COR-L47 (cell line): ENCODE measurements around the gene IREB2.
"Not testable (repeated sequence)": the region's sequence is repeated elsewhere in the genome, so short reads cannot be mapped to it uniquely, and the experiment has no call there.

ENCODE experiments used
- DNase-seq: peaks from one replicate; lab custom pipeline; 2025; lab: John Stamatoyannopoulos, UW

IREB2 gene

GRCh38 chr15:78479650-78480049 is 41.6 kb downstream of the IREB2 start:
- DNase-seq, result no peak

GRCh38 chr15:78481917-78482316 is 43.9 kb downstream of the IREB2 start:
- DNase-seq, result no peak

DNA sequence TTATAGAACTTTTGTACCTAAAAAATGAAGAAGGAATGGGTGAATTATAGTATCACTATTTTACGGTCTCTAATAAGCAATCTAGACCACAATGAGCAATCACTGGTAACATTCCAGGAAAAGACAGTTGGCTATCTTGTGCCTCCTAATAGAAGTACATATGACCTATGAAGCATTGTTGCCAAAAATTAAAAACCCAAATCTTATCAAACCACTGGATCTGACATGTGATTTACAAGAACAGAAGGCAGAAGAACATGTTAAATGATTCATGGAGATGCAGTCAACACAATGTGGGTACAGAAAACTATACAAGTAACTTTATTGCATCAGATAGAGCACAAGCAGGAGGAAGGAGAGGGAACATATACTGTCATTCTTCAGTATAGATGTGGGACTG is 54.9 kb downstream of the IREB2 start:
- DNase-seq, result no peak

- no peak for DNase-seq
These were observed 63.8 kb downstream of the IREB2 start for GRCh38 chr15:78501857-78502256.

DNA sequence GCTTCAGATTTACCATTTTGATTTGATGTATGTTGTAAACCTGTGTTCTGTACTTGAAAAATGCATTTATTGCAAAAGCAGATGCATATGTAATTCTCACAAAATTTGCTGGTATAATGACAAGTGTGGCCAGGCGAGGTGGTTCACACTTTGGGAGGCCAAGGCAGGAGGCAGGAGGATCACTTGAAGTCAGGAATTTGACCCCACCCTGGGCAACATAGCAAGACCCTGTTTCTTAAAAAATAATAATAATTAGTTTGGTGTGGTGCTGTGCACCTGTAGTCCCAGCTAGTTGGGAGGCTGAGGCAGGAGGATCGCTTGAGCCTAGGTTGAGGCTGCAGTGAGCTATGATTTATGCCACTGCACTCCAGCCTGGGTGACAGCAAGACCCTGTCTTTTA is 64.6 kb downstream of the IREB2 start:
- DNase-seq, result no peak

GRCh38 chr15:78506971-78507830 is 69.2 kb downstream of the IREB2 start, which contains the start of gene HYKK:
HYKK (plus strand) TSS chr15:78507577; CDS start chr15:78513089, 5,512 bp downstream.
- peak; percentile 98 for DNase-seq

DNA sequence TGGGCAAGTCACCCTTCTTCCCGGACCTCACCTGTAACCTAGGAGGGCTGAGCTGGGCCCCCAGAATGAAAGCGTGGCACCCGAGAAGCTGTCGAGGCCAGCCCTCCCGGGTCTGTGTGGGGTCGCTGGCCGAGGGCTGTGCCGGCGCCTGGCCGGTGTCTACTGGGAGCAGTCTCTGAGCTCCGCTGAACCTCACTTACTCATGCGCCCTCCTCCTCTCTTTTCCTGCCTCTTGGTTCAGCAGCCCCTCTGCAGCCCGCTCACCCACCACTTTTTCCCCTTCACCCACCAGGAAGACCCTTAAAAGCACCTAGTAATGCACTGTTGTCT is 69.8 kb downstream of the IREB2 start:
- peak; percentile 3 for DNase-seq

- no peak for DNase-seq
These were observed 70.3 kb downstream of the IREB2 start for GRCh38 chr15:78508272-78508671.

GRCh38 chr15:78509726-78510312 is 71.8 kb downstream of the IREB2 start:
- DNase-seq, result no peak

DNA sequence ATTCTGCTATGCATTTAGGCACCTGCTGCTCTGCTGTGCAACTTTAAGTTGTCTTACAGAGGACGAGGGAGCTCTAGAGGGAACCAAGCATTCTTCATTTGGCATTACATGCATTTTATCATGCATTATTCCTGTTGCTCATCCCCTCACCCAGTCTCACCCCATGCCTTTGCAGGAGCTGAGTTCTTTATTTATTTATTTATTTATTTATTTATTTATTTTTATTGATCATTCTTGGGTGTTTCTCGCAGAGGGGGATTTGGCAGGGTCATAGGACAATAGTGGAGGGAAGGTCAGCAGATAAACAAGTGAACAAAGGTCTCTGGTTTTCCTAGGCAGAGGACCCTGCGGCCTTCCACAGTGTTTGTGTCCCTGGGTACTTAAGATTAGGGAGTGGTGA is 82.0 kb downstream of the IREB2 start:
- DNase-seq, result not testable (repeated sequence)

- no peak for DNase-seq
These were observed 86.2 kb downstream of the IREB2 start for GRCh38 chr15:78524230-78524629.

DNA sequence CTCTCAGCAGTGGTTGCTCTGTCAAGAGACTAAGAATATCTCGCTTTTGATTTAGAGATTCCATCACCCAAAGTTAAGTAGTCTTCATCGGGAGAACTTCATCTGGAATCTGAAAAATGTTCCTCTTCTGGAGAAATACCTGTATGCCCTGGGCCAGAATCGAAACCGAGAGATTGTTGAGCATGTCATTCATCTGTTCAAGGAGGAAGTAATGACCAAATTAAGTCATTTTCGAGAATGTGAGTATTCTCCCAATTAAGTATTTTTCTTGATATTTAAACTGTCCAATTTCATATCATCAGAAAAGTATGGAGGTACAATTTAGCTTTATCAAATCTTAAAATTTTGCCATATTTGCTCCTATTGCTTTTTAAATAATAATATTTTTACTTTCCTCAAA is 89.3 kb downstream of the IREB2 start:
- DNase-seq, result no peak

GRCh38 chr15:78533331-78533730 is 95.3 kb downstream of the IREB2 start:
- DNase-seq, result no peak

DNA sequence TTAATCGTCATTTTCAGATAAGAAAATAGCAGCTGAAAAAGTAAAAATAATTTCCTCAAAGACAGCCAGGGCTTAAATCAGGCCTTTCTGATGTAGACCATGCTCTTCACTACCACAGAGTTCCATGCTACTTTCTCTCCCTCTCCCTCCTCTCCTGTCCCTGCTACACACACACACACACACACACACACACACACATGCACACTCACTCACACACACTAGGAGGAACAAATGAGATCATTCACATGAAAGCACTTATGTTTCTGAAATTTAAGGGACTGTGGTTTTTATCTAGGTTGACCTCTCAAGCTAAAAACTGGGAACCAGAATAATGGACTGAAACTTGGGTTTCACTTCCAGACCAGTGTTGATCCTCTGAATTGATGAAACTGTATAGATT is 98.1 kb downstream of the IREB2 start:
- DNase-seq, result no peak

DNA sequence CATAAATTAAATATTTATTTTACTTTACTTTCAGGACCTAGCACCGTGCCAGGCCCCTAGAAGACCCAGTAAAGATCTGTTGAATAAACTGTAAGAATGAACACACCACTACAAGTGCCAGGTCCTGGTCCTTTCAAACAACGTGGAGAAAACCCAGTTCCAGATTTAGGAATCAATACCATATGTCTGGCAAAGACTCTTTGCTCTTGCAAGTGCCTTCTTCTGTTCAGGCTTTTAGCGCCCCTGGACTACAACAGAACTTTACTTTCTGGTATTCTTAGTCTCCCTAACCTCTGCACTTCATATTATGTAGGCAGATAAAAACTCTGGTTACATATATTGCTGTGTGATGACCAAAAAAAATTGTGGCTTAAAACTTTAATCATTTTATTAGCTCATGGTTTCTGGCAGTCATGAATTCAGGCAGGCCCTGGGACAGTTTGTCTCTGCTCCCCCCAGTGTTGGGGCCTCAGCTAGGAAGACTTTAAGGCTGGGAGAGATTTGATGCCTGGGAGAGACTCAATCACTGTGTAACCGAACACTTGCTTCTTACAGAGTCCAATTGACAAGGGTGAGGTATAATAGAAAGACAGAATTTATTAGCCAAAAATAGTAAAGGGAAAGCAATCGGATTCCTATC is 99.4 kb downstream of the IREB2 start:
- DNase-seq, result no peak

- no peak for DNase-seq
These were observed 100.3 kb downstream of the IREB2 start for GRCh38 chr15:78538358-78538757.

DNA sequence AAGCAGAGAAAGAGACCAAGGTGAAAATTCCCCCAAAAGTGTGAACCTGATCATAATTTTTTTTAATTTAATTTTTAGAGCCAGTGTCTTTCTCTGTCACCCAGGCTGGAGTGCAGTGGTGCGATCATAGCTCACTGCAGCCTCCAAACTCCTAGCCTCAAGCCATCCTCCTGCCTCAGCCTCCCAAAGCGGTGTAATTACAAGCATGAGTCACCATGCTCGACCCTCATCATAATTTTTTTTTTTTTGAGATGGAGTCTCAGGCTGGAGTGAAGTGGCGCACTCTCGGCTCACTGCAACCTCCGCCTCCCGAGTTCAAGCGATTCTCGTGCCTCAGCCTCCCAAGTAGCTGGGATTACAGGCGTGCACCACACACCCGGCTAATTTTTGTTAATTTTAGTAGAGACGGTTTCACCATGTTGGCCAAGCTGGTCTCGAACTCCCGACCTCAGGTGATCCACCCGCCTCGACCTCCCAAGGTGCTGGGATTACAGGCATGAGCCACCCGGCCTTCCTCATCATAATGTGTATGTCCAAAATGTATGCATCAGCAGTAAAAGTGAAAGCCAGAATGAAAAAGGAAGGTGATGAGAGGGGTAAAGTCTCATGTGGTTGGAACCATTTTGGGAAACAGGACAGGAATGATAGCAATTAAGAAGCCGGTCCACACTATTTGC is 101.6 kb downstream of the IREB2 start:
- not testable (repeated sequence) for DNase-seq

DNA sequence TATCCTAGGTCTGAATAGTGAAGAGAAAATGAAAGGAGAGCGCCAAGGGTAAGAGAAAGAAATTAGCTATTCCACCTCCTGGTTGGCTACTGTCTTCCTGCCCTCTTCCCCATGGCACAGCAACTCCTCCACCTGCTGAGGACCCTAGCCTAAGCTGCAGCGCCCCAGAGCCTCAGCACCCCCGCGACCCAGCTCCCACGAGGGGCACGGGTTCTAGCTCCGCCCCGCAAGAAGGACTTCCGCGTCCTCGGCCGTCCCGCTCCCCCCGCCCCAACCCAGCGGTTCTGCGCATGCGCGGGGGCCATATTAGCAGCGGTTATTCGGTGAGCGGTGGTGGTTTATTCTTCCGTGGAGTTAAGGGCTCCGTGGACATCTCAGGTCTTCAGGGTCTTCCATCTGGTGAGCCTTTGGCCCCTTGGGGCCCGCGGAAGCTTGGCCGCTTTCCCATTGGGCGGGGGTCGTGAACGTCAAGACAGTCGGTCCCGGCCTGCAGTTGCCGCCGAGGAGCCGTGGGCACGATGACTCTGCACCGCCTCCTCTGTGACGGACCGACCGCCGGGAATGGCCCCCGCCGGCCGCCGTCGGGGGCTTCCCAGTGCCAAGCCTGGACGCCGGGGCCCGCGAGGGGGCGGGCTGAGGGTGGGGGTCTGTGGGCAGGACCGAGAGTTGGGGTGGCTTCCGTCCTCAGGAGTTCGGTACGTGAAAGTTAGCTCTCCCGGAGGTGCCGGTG is 102.3 kb downstream of the IREB2 start, which contains the start of gene PSMA4:
Gene PSMA4 (plus strand): TSS at position 304 of the 730 bp plus-strand sequence. CDS start 1,484 bp downstream, outside the sequence.
- DNase-seq, result peak; percentile 86

DNA sequence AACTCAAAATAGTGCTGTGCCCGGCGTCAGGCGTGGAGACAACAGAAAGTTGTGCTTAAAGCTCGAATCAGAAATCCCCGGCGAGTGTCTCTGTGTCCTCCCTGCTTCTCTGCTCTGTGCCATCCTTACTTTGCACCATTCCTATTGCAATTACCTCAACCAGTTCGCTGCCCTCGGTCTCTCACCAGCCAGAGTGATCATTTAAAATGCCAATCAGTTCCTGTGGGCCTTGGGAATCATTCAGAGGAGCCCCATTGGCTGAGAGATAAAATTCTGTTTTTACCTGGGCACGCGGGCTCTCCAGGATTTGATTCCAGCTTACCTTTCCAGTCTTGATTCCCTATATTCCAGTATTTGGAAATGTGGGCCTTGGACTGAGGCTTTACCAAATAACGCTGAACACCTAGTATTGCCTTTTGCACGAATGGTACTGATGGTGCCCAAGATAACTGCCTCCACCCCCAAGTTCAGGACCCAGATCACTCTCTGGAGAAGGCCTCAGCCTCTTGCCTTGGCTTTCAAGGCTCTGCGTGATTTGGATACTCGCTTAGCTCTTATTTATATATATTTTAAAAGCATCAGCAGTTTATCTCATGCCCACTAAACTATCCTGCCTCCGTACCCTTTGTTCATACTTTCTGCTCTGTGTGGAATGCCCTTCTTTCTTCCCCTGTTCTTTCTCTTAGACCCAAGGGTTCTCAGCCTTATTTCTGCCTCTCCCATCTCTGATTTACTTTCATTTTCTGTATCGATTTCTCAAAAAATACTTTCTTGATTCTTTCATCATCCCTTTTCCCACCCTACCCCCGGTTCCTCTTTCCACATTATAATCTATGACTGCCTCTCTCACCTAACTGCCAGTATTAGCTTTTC is 103.1 kb downstream of the IREB2 start:
- DNase-seq, result no peak

DNA sequence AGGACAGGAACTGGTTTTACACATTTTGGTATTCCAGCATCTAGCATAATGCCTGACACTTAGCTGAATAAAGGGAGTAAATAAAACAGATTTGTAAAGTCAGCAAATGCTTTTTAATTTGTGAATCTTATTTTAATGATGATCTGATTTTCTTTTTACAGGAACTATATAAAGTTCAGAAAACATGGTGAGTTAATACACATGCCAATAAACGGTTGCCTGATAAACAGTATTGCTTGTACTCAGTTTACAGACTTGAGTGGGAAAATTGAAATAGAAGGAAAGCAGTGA is 103.7 kb downstream of the IREB2 start:
- DNase-seq, result no peak

DNA sequence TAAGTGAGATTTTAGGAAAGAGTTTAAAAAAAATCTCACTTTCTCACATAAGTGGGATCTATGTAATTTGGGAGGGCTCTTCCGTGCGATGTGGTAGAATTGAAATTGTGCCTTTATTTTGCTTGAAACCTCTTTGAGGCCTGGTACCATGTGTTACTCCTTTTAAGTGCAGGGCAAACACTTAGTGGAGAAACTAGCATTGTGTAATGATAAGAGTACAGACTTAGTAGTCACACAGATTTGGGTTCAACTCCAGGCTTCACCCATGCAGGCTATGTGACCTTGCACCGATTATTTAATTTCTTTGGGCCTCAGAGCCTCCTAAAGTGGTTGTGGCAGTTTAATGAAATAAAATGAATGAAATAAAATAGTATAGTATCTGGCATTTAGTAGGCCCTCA is 104.6 kb downstream of the IREB2 start:
- DNase-seq, result no peak
